ENCODE measurements around the gene DYNC2LI1. TPM values are rescaled to one million over a fixed set of nuclear protein-coding genes. Genes with fewer than 3 reads are reported as not detected.

DYNC2LI1 gene
- total RNA-seq, 4 donors from 2014 or later, result 18.5 to 32.2 (median 26.1) TPM

- H3K27ac ChIP-seq, result no peak overlapping the region
- no peaks in the 10 kb centered on the region for H3K27me3 ChIP-seq
- no peak overlapping the region for H3K4me3 ChIP-seq
- TF ChIP-seq POLR2AphosphoS5 (IDR thresholded peaks at IDR 0.05) (no peak), EP300 (IDR thresholded peaks at IDR 0.05) (no peak), CTCF (IDR thresholded peaks at IDR 0.05) (no peak), POLR2A (IDR thresholded peaks at IDR 0.05) (no peak)
- WGBS, 2 donors (ENCODE audit: low coverage in 1 of 2), result 94% methylated on average over 5 of the region's 5 CpGs; no CpG with 5 or more reads in 1 of the 2 donors
- no peak for ATAC-seq
- no peaks in the 10 kb centered on the region for H3K9me3 ChIP-seq
- H3K36me3 ChIP-seq, result no peaks in the 10 kb centered on the region
- H3K4me1 ChIP-seq, result peaks cover 0 to 9% (median 0%) of the 10 kb centered on the region in 3 donors
These were observed 72.4 kb downstream of the DYNC2LI1 start for GRCh38 chr2:43846140-43846793.

GRCh38 chr2:43848214-43848613 lies 74.4 kb downstream of the DYNC2LI1 start:
- H3K4me3 ChIP-seq, result no peak overlapping the region
- no peak overlapping the region for H3K27ac ChIP-seq
- H3K4me1 ChIP-seq, result peaks cover 0 to 9% (median 0%) of the 10 kb centered on the region in 3 donors
- WGBS, 2 donors (ENCODE audit: low coverage in 1 of 2), result 71 to 83% methylated on average over 1 of the region's 1 CpG
- no peaks in the 10 kb centered on the region for H3K9me3 ChIP-seq
- H3K36me3 ChIP-seq, result no peaks in the 10 kb centered on the region
- TF ChIP-seq EP300 (IDR thresholded peaks at IDR 0.05), result no peak
- no peak for TF ChIP-seq CTCF (IDR thresholded peaks at IDR 0.05)
- TF ChIP-seq POLR2AphosphoS5 (IDR thresholded peaks at IDR 0.05), result no peak
- no peak for TF ChIP-seq POLR2A (IDR thresholded peaks at IDR 0.05)
- H3K27me3 ChIP-seq, result peaks cover 11% of the 10 kb centered on the region
- ATAC-seq, result no peak

- peaks cover 0 to 9% (median 0%) of the 10 kb centered on the region in 3 donors for H3K4me1 ChIP-seq
- 55 to 67% methylated on average over 2 of the region's 20 CpGs for WGBS, 2 donors (ENCODE audit: low coverage in 1 of 2)
- no peak overlapping the region for H3K27ac ChIP-seq
- no peaks in the 10 kb centered on the region for H3K36me3 ChIP-seq
- peaks cover 37% of the 10 kb centered on the region for H3K27me3 ChIP-seq
- no peak for ATAC-seq
- H3K9me3 ChIP-seq, result no peaks in the 10 kb centered on the region
- TF ChIP-seq POLR2A (IDR thresholded peaks at IDR 0.05), result no peak
- TF ChIP-seq CTCF (IDR thresholded peaks at IDR 0.05), result no peak
- TF ChIP-seq POLR2AphosphoS5 (IDR thresholded peaks at IDR 0.05), result no peak
- no peak for TF ChIP-seq EP300 (IDR thresholded peaks at IDR 0.05)
- H3K4me3 ChIP-seq, result no peak overlapping the region
These were observed 77.5 kb downstream of the DYNC2LI1 start for GRCh38 chr2:43851011-43851980.

GRCh38 chr2:43852196-43852730 lies 78.4 kb downstream of the DYNC2LI1 start:
- no peaks in the 10 kb centered on the region for H3K9me3 ChIP-seq
- no peak overlapping the region for H3K27ac ChIP-seq
- no peak overlapping the region for H3K4me3 ChIP-seq
- peaks cover 44% of the 10 kb centered on the region for H3K27me3 ChIP-seq
- WGBS, 2 donors (ENCODE audit: low coverage in 1 of 2), result 100% methylated on average over 1 of the region's 21 CpGs; no CpG with 5 or more reads in 1 of the 2 donors
- TF ChIP-seq POLR2AphosphoS5 (IDR thresholded peaks at IDR 0.05), result no peak
- TF ChIP-seq CTCF (IDR thresholded peaks at IDR 0.05), result no peak
- TF ChIP-seq POLR2A (IDR thresholded peaks at IDR 0.05), result no peak
- no peak for TF ChIP-seq EP300 (IDR thresholded peaks at IDR 0.05)
- peaks cover 0 to 9% (median 0%) of the 10 kb centered on the region in 3 donors for H3K4me1 ChIP-seq
- no peak for ATAC-seq
- H3K36me3 ChIP-seq, result no peaks in the 10 kb centered on the region
